HG03442 (cell line): ENCODE measurements around the gene FNIP1.
"Not testable (repeated sequence)": the region's sequence is repeated elsewhere in the genome, so short reads cannot be mapped to it uniquely, and the experiment has no call there.

Source experiments
- ATAC-seq: cut with Tn5 transposase; IDR thresholded peaks from one replicate; pipeline ENCODE4 v1.9.1; 2021; ENCODE audit warnings: mild to moderate bottlenecking, moderate library complexity; ENCODE audit not compliant: unreplicated experiment

FNIP1 gene

DNA sequence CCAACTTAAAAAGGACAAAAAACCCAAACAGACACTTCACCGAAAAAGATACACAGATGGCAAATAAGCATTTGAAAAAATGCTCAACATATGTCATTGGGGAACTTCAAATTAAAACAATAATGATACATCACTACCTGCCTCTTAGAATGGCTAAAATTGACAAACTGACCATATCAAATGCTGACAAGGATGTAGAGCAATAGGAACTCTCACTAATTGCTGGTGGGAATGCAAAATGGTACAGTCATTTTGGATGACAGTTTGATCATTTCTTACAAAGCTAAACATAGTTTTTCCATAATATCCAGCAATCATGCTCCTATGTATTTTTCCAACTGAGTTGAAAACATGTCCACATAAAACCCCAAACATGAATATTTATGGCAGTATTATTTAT is 102.9 kb downstream of the FNIP1 start:
- ATAC-seq: no peak

GRCh38 chr5:131685516-131686171 is 111.2 kb downstream of the FNIP1 start:
- no peak for ATAC-seq

- no peak for ATAC-seq
These were observed 112.2 kb downstream of the FNIP1 start for GRCh38 chr5:131684595-131684994.

DNA sequence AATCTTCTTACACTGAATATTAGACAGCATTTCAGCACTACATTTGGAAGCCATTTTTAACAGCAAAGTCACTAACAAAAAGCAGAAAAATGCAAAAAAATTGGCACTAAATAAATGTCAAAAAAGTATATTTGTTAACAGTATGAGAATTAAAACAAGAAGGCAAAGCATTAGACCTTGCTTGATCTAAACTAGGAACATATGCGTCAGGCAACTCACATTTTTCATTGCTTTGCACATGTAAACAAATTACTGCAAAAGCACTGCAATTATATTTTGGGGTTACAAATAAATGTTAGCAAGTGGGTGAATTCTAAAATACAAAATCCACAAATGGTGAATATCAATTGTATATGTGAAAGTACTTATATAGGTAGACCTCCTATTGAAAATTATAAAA is 112.8 kb downstream of the FNIP1 start:
- no peak for ATAC-seq

- no peak for ATAC-seq
These were observed 114.0 kb downstream of the FNIP1 start for GRCh38 chr5:131682826-131683225.

DNA sequence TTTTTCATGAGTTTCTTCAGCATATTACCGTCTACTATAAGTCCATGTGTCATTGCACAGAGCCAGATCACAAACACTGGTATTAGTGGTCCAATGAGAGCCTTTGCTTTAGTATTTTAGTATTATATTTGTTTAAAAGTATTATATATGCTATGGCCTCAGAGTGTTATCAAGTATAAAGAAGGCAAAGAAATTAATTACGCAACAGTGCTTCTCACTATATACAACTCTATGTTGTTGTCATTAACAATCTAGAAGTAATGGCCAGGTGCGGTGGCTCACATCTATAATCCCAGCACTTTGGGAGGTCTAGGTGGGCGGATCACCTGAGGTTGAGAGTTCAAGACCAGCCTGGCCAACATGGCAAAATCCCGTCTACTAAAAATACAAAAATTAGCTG is 114.6 kb downstream of the FNIP1 start:
- ATAC-seq: no peak

DNA sequence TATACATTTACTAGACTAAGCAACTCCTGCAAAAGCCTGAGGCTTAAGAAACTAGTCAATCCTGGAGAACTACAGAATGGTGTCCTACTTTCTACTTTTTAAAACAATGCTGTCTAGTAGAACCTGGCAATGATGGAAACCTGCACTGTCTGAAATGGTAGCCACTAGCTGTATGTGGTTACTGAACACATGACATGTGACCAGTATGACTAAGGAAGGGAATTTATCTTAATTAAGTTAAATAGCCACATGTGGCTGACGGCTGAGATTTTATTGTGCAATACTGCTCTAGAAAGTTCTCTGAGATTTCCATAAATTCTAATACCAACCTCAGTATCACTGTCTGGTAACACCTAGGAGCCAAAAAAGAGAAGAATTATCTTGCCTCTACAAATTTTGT is 116.9 kb downstream of the FNIP1 start:
- no peak for ATAC-seq

- not testable (repeated sequence) for ATAC-seq
These were observed 118.5 kb downstream of the FNIP1 start for GRCh38 chr5:131678273-131678672.

GRCh38 chr5:131677115-131677514 is 119.7 kb downstream of the FNIP1 start:
- ATAC-seq: no peak

DNA sequence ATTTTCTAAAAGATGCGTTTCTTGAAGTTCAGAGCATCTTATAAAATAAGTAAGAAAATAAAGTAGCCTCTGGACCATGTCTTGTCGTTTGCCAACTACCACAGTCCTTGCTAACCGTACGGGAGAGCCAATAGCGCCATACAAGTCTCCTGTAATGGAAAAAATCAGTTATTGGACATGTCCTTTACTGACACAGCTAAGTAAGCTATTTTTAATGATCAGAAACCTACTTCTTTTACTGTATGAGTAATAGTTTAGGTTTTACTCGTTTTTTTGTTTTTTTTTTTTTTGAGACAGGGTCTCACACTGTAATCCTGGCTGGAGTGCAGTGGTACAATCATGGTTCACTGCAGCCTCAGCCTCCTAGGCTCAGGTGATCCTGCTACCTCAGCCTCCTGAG is 124.0 kb downstream of the FNIP1 start:
- peak; percentile 29 for ATAC-seq

- ATAC-seq: no peak
These were observed 124.7 kb downstream of the FNIP1 start for GRCh38 chr5:131671994-131672655.

- peak; percentile 48 for ATAC-seq
These were observed 125.4 kb downstream of the FNIP1 start for GRCh38 chr5:131671409-131671808.

- ATAC-seq: peak; percentile 73
These were observed 131.9 kb downstream of the FNIP1 start for GRCh38 chr5:131664929-131665328.

- ATAC-seq: no peak
These were observed 134.9 kb downstream of the FNIP1 start for GRCh38 chr5:131661933-131662332.

DNA sequence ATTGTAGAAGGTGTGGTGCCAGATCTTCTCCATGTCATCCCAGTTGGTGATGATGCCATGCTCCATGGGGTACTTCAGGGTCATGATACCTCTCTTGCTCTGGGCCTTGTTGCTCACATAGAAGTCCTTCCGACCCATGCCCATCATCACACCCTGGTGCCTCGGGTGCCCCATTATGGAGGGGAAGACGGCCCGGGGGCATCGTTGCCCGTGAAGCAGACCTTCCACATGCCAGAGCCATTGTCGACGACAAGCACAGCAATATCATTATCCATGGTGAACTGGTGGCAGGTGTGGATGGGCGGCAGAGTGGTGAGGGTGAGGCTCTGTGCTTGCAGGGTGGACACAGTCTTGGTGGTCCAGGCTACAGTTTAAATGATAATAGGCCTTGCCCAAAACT is 137.0 kb downstream of the FNIP1 start:
- ATAC-seq: no peak

GRCh38 chr5:131659290-131659689 is 137.5 kb downstream of the FNIP1 start:
- no peak for ATAC-seq

DNA sequence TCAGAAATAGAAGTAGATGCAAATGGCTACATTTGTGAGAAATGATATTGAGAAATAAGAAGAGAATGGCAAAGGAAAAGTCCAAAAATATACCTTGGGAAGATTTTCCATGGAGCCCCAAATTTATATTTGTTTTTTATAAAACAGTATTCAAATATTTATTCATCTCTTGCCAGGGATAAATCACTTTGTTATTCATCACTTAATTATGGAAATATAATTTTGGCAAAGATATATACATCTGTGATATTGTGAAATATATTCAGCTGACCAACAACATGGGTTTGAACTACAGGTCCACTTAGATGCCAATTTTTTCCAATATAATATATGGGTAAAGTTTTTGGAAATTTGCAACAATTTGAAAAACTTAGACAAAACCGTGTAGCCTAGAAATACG is 142.0 kb downstream of the FNIP1 start:
- ATAC-seq: no peak

GRCh38 chr5:131654309-131654708 is 142.5 kb downstream of the FNIP1 start:
- no peak for ATAC-seq

DNA sequence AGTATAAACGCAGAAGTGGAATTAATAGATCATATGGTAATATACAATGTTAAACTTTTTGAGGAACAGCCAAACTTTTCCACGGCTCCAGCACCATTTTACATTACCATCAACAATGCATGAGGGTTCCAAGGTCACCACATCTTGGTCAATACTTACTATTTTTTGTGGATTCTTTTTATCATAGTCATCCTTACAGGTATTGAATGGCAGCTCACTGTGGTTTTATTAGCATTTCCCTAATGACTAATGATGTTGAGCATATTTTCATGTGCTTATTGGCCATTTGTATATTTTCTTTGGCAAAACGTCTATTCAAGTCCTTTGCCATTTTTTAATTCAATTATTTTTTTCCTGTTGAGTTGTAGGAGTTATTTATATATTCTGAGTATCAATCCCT is 147.7 kb downstream of the FNIP1 start:
- no peak for ATAC-seq

- peak; percentile 70 for ATAC-seq
These were observed 149.6 kb downstream of the FNIP1 start for GRCh38 chr5:131647048-131647769.

DNA sequence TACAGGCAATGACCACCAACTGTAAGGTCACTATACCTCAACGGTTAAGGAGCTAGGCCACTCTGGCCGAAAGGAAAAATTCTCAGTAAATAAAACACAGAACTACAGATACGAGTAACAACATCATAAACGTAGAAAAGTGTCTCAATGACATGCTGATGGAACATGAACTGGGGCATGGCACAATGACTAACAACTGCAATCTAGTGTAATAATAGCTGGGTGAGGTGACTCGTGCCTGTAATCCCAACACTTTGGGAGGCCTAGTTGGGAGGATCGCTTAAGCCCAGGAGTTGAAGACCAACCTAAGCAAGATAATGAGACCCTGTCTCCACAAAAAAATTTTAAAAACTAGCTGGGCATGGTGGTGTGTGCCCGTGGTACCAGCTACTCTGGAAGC is 152.0 kb downstream of the FNIP1 start:
- ATAC-seq: no peak

GRCh38 chr5:131644370-131644769 is 152.4 kb downstream of the FNIP1 start:
- ATAC-seq: no peak
